GM18909 (cell line): ENCODE data around the gene BTBD9.
A peak's percentile ranks its signal among the peaks of the same experiment; 100 is the strongest.

Experiments used
- ATAC-seq: cut with Tn5 transposase; IDR thresholded peaks from one replicate; pipeline ENCODE4 v1.9.1; 2021; ENCODE audit warnings: mild to moderate bottlenecking; ENCODE audit not compliant: unreplicated experiment, poor library complexity

The BTBD9 gene

GRCh38 chr6:38567436-38567835, 72.3 kb downstream of the BTBD9 start:
- no peak for ATAC-seq

- ATAC-seq: no peak
Observed at GRCh38 chr6:38566295-38567030, 73.3 kb downstream of the BTBD9 start.

- no peak for ATAC-seq
Observed at GRCh38 chr6:38564301-38564700, 75.4 kb downstream of the BTBD9 start.

DNA sequence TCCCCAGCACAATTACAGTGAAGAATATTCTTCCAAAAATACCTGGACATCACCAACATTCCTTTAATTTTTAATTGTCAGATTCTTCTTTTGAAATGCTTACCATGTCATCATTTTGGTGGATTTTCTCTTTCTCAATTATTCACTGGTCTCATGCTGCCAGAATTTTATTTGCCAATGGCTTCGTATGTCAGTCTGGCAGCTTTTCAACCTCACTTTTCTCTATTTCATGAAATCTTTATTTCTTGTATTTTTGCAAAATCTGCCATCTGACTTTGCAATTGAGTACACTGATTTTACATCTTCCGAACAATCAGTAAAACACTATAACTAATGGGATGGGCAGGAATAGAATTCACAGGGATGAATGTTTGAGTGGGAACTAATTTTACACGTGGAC, 84.1 kb downstream of the BTBD9 start:
- no peak for ATAC-seq

- ATAC-seq: no peak
Observed at GRCh38 chr6:38554700-38555413, 84.9 kb downstream of the BTBD9 start.

GRCh38 chr6:38554014-38554413, 85.7 kb downstream of the BTBD9 start:
- no peak for ATAC-seq

DNA sequence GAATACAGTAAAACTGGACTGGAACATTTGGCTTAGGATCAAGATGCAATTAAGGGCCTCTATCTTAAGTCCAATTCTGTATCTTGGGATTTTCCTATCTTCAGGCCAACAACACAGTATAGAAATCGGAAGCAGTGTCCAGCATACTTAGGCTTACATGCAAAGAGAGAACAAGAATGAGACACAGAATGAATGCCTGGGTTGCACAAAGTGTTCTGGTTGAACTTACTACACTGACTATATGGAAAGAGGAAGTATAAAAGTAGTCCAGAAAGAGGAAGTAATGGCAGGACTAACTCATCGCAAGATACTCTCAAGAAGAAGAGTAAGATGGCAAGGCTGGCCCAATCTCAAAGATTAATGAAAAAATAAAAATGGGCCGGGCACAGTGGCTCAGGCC, 87.6 kb downstream of the BTBD9 start:
- peak; percentile 72 for ATAC-seq

DNA sequence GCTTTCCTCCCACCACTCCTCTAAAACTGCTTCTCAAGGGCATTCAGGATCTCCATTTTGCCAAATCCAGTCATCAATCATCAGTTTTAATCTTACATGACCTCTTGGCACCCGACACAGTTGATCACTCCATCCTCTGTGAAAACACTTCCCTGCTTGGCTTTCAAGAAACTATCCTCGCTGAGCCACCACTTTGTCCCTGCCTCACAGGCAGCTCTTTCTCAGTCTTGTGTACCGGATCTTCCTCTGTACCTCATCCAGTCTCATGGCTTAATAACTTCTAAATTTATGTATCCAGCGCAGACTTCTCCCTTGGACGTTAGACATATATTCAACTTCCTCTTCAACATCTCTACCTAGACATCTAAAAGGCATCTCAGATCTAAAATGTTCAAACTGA, 89.9 kb downstream of the BTBD9 start:
- no peak for ATAC-seq

GRCh38 chr6:38549180-38549579, 90.5 kb downstream of the BTBD9 start:
- no peak for ATAC-seq

DNA sequence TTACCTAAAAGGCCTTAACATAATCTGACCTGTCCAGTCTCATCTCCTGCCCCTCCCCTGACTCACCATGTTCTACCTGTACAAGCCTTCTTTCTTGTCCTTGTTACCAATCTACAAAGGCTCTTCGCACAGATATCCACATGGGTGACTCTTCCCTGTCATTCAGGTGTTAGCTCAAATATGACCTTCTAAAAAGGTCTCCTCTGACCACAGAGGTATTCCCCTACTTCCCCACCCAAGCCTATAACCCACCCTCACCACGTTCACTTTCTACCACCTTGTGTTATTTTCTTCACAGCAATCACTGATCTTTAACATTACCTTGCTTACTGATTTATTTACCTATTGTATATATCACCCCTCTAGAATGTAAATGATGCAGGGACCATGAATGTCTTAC, 96.7 kb downstream of the BTBD9 start:
- ATAC-seq: no peak

DNA sequence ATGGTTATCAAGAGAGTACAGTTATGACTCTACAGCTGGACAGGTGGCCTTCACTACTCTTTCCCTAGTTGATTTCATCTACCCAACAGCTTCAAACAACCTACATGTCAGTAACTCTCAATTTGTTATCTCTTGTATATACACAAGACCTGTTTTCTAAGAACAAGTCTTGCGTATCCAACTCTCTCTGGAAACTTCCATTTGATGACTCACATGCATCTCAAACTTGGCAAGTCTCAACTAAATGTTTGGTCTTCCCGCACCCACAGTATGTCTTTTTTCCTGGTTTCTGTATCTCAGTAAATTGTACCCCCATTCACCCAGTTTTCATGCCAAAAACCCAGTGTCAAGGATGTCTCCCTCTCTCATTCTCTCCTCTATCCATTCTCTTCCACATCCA, 97.7 kb downstream of the BTBD9 start:
- ATAC-seq: no peak

DNA sequence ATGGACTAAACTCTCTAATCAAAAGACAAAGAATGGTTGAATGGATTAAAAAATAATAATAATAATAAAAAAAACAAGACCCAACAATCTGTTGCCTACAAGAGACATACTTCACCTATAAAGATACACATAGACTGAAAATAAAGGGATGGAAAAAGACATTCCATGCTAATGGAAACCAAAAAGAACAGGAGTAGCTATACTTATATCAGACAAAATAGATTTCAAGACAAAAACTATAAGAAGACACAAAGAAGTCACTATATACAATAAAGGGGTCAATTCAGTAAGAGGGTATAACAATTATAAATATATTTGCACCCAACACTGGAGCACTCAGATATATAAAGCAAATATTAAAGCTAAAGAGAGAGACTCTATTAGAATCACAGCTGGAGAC, 106.7 kb downstream of the BTBD9 start:
- ATAC-seq: no peak

DNA sequence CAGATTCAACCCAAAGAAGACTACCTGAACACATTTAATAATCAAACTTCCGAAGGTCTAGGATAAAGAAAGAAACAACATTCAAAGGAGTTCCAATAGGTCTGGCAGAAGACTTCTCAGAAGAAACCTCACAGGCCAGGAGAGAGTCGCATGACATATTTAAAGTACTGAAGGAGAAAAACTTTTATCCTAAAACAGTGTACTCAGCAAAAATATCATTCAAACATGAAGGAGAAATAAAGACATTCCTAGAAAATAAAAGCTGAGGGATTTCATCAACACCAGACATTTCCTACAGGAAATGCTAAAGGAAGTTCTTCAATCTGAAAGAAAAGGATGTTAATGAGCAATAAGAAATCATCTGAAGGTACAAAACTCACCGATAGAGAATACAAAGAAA, 108.6 kb downstream of the BTBD9 start:
- ATAC-seq: no peak

GRCh38 chr6:38528196-38528965, 111.3 kb downstream of the BTBD9 start:
- no peak for ATAC-seq

DNA sequence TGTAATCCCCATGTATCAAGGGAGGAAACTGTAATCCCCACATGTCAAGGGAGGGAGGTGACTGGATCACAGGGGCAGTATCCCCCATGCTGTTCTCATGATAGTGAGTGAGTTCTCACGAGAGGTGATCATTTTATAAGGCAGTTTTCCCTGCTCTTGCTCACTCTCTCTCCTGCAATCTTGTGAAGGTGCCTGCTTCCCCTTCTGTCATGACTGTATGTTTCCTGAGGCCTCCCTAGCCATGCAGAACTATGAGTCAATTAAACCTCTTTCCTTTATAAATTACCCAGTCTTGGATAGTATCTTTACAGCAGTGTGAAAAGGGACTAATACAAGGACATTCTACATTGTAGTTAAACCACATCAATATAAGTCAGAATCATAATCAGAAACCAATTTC, 112.4 kb downstream of the BTBD9 start:
- ATAC-seq: no peak

DNA sequence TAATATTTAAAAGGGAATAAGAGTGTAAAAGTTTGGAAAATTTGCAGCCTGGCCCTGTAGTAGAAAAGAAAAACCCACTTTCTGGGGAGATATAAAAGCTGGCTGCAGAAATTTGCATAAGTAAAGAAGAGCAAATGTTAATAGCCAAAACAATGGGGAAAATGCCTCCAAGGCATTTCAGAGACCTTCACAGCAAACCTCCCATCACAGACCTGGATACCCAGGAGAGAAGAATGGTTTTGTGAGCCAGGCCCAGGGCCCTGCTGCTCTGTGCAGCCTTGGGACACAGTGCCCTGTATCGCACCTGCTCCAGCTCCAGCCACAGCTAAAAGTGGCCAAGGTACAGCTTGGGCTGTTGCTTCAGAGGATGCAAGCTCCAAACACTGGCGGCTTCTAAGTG, 113.8 kb downstream of the BTBD9 start:
- ATAC-seq: no peak

DNA sequence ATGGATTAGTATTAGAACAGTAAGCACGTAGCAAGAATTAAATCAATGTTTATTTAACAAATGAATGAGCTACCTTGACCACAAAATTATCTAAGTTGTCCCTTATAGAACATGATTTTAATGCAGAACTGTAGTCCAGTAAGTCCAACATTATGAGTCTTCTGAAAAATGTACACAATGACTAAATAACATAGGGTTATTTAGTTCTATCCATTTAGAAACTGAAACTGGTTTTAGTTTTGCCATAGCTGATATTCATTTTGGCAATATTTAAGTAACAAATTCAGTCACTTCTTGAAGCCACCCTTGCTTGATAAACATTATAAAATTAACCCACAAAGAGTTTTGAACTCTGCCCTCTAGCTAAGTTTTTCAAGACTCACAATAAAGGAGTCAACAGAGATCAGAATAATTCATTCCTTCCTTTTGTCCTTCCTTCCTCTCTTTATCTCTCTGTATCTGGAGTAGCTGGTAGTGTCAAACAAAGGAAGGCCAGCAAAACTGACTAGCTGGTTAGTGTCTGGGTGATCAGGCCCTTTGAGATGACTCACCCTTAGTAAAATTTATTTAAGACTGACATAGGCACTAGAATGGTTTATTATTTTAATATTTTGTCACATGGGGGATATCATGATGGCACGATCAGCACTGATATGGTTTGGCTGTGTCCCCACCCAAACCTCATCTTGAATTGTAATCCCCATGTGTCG, 115.1 kb downstream of the BTBD9 start:
- no peak for ATAC-seq

DNA sequence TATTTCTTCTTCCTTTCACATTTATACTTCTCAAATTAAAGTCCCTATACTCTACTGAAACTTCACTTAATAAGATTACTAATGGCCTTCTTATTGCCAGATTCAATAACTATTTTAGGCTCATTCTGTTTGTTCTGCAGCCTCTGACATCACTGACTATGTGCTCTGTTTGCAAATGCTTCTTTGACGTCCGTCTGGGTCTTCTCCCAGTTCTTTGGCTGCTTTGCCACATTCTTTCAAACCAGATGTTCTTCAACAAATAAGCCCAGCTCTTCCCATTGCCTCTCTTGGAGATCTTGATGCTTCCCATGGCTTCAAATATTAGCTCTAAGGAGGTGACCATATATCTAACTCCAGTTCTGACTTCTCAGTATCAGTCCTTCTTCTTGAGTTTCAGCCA, 117.4 kb downstream of the BTBD9 start:
- no peak for ATAC-seq

DNA sequence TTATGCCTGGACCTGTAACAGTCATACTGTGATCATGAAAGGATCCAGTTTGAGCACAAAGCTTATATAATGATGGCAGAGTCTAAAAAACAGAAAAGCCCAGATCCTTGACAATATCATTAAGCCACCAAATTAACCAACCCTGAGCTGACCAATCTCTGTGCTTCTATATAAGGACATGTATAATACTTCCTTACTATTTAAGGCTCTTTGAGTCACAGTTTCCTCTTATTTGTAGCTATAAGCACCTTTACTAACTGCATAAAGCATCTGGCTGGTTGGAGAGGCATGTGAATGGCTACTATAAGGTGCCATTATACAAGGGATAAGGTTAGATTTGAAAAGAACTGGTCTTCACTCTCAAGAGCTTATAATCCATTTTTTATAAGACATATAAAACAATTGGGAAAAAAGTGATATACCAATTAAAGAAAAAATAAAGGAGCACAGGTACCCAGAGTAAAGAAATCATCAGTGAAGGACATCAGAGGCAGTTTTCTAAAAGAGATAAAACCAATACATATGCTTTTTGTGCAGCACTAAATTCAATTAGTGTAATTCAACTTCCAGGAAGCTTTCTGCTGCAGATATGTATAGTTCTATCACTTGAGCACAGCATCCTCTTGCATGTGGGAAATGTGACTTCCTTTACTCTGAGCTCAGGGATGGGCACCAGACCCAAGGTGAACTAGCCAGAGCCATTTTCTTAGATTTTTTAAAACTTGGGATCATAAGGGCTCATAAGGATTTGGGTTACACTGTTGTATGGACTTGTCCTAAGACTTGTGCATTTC, 121.0 kb downstream of the BTBD9 start:
- no peak for ATAC-seq

- ATAC-seq: no peak
Observed at GRCh38 chr6:38517005-38517404, 122.7 kb downstream of the BTBD9 start.
